Stimulated activated CD4-positive, alpha-beta T cell treated with anti-CD3 and anti-CD28 coated beads, Interleukin-2, amount 100 ng/mL, for 4 hours (primary cell): ENCODE measurements around the gene ARHGAP42.

Experiments used
- DNase-seq: peaks from one replicate; pipeline ENCODE4 v3.0.0-alpha.2; 2020; ENCODE audit warnings: low read depth

Gene ARHGAP42

GRCh38 chr11:101028644-101029043 is 341.6 kb downstream of the ARHGAP42 start:
- no peak for DNase-seq

DNA sequence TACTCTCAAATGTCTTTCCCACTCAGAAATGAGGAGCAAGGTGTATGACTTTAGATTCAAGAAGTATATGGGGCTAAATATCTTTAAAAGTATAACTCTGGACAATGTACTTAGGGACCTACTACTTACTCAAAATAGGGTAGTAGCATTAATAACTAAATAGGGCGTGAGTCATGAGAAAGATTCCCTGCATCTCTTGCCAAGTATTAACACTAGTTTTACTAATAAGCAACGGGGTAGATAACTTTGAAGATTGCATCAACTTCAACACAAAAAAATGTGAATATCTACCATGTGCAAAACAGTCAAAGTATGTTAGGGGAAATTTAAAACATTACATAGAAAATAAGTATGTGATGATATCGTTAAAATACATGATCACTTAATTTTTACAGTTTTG is 342.9 kb downstream of the ARHGAP42 start:
- no peak for DNase-seq

DNA sequence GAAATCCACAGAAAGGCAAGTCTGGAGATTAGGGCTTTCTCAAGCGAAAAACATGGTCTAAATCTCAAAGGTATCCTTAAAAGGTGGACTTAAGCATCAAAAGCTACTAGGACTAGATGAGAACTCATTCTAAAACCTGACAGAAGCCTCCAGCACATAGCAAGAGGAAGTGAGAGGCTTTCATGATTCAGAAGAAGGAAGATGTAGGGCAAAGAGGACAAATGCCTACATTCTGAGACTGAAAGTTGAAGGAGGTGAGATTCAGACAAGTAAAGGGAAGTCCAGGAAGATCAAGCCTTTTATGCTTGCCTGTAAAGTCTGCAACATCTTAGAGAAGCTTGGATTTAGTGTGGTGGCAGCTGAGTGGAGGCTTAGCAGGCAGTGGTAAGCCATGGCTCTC is 343.6 kb downstream of the ARHGAP42 start:
- DNase-seq: no peak

- no peak for DNase-seq
These were observed 344.6 kb downstream of the ARHGAP42 start for GRCh38 chr11:101031713-101032112.

- no peak for DNase-seq
These were observed 345.9 kb downstream of the ARHGAP42 start for GRCh38 chr11:101032991-101033390.

GRCh38 chr11:101034076-101034475 is 347.0 kb downstream of the ARHGAP42 start:
- no peak for DNase-seq

- DNase-seq: no peak
These were observed 348.8 kb downstream of the ARHGAP42 start for GRCh38 chr11:101035872-101036271.
